HepG2 (cell line): ENCODE measurements around the gene EXOC1. TPM values are rescaled to one million over a fixed set of nuclear protein-coding genes. Genes with fewer than 3 reads are reported as not detected.

Source experiments
- ATAC-seq: fragments of 200-7000 bp; cut with Tn5 transposase; 3 replicates; pipeline ENCODE4 v1.9.1; 2020; ENCODE audit warnings: mild to moderate bottlenecking, moderate library complexity
- BruUV-seq: library from RNA; stranded (reverse); fragments of 400-500 nt; replicated peaks from 2 replicates; lab custom pipeline; 2021; lab: Mats Ljungman, UMichigan
- CTCF ChIA-PET: fragments of 300-600 bp; formaldehyde crosslinking; extraction: SDS; loops from one replicate; lab custom pipeline; 2021; ENCODE audit warnings: low total read pairs, inconsistent platforms, low intra/inter-chr PET ratio; lab: Yijun Ruan, JAX
- POLR2A ChIA-PET: fragments of 350-600 bp; sonication (Branson Sonifier 250); formaldehyde crosslinking; loops from one replicate; lab custom pipeline; 2020; ENCODE audit warnings: antibody characterized with exemption, inconsistent platforms; lab: Yijun Ruan, JAX
- DNase-seq: peaks from one replicate; pipeline ENCODE4 v3.0.0-alpha.2; 2015; ENCODE audit warnings: low spot score
- FAIRE-seq: peaks from 3 replicates; lab custom pipeline; 2011; peaks lifted over from hg19 to GRCh38; lab: Jason Lieb, UNC
- H2AFZ ChIP-seq: one replicate; pipeline ENCODE4 v1.6.1; 2011; ENCODE audit warnings: low read length, inconsistent platforms
- H3K27ac ChIP-seq: fragments of 300-600 bp; 3 replicates; pipeline ENCODE4 v1.8.0; 2011; ENCODE audit warnings: mixed run types, mild to moderate bottlenecking, mixed read lengths, low read length, inconsistent platforms; ENCODE audit not compliant: insufficient read depth; ENCODE audit errors: extremely low read length
- H3K27me3 ChIP-seq, 2 experiments: fragments of 200-600 bp in 1 of 2; 2 replicates in 1 of 2; 3 replicates in 1 of 2; pipeline versions ENCODE4 v1.6.0 to v1.8.0; 2011; ENCODE audit warnings: low read length in 2 of 2, mild to moderate bottlenecking in 2 of 2, moderate library complexity in 2 of 2, inconsistent platforms in 1 of 2; ENCODE audit not compliant: insufficient read depth in 2 of 2, control insufficient read depth in 1 of 2
- H3K36me3 ChIP-seq, 2 experiments: fragments of 200-600 bp in 1 of 2; replicated peaks in 1 of 2; 2 replicates in 1 of 2; 3 replicates in 1 of 2; pipeline versions ENCODE4 v1.5.1 to v1.8.0; 2011; ENCODE audit warnings: low read length in 2 of 2, inconsistent platforms in 1 of 2; ENCODE audit not compliant: insufficient read depth in 2 of 2, control insufficient read depth in 1 of 2
- H3K4me1 ChIP-seq: 2 replicates; pipeline ENCODE4 v1.5.1; 2012; ENCODE audit warnings: low read length, inconsistent platforms; ENCODE audit not compliant: insufficient read depth
- H3K4me2 ChIP-seq: 2 replicates; pipeline ENCODE4 v1.6.0; 2011; ENCODE audit warnings: low read depth, low read length, inconsistent platforms
- H3K4me3 ChIP-seq, 3 experiments: fragments of 200-600 bp in 1 of 3; sonication (generic), shearing (Covaris generic) in 1 of 3; replicated peaks in 1 of 3; 2 replicates each; pipeline ENCODE4 v1.5.1; 2011 to 2016; ENCODE audit warnings: low read length in 3 of 3, inconsistent platforms in 2 of 3, low read depth in 2 of 3, mild to moderate bottlenecking in 2 of 3, control low read depth in 1 of 3, mixed read lengths in 1 of 3; ENCODE audit not compliant: insufficient read depth in 1 of 3
- H3K79me2 ChIP-seq: one replicate; pipeline ENCODE4 v1.6.1; 2011; ENCODE audit warnings: low read length, inconsistent platforms; ENCODE audit not compliant: insufficient read depth
- H3K9ac ChIP-seq: 2 replicates; pipeline ENCODE4 v1.6.0; 2011; ENCODE audit warnings: mild to moderate bottlenecking, low read depth, low read length, inconsistent platforms; ENCODE audit not compliant: insufficient read depth
- H3K9me3 ChIP-seq: 2 replicates; pipeline ENCODE4 v1.5.1; 2012; ENCODE audit warnings: mild to moderate bottlenecking, low read length
- H4K20me1 ChIP-seq: 2 replicates; pipeline ENCODE4 v1.6.0; 2011; ENCODE audit warnings: inconsistent platforms, mild to moderate bottlenecking, low read length, moderate library complexity; ENCODE audit not compliant: insufficient read depth
- ARHGAP35 ChIP-seq: sonication (generic); formaldehyde crosslinking; IDR thresholded peaks from 2 replicates; pipeline ENCODE4 v1.9.0; 2022; ENCODE audit warnings: mild to moderate bottlenecking, inconsistent platforms, moderate library complexity, missing genetic modification reagents, borderline replicate concordance
- KLF15 ChIP-seq: sonication (generic); formaldehyde crosslinking; IDR thresholded peaks from 2 replicates; pipeline ENCODE4 v1.8.1; 2023; ENCODE audit warnings: borderline replicate concordance, mild to moderate bottlenecking, inconsistent platforms, missing genetic modification reagents, mixed read lengths
- LCORL ChIP-seq, 2 experiments: fragments of 450-650 bp in 1 of 2; sonication (generic) in 1 of 2; formaldehyde crosslinking in 1 of 2; IDR thresholded peaks; 2 replicates each; pipeline versions ENCODE4 v1.5.0 to v1.6.1; 2017 to 2020; ENCODE audit warnings: antibody characterized with exemption in 1 of 2, missing genetic modification reagents in 1 of 2
- PCBP1 ChIP-seq: fragments of 200-400 bp; formaldehyde crosslinking; IDR thresholded peaks from 2 replicates; pipeline ENCODE4 v1.6.1; 2017; ENCODE audit warnings: mild to moderate bottlenecking, low read depth, low read length, borderline replicate concordance
- TFDP1 ChIP-seq: IDR thresholded peaks from 2 replicates; pipeline ENCODE4 v1.6.1; 2016; ENCODE audit warnings: missing compliant biosample characterization, missing genetic modification reagents, borderline replicate concordance
- YEATS4 ChIP-seq: sonication (generic); formaldehyde crosslinking; IDR thresholded peaks from 2 replicates; pipeline ENCODE4 v1.4.0; 2020; ENCODE audit warnings: missing genetic modification reagents, borderline replicate concordance
- ZNF142 ChIP-seq: sonication (generic); formaldehyde crosslinking; IDR thresholded peaks from 2 replicates; pipeline ENCODE4 v1.4.0; 2020; ENCODE audit warnings: missing genetic modification reagents
- ZNF441 ChIP-seq: sonication (generic); formaldehyde crosslinking; IDR thresholded peaks from 2 replicates; pipeline ENCODE4 v1.7.0; 2021; ENCODE audit warnings: missing genetic modification reagents, borderline replicate concordance
- ZNF615 ChIP-seq: sonication (generic); formaldehyde crosslinking; IDR thresholded peaks from 2 replicates; pipeline ENCODE4 v1.5.0; 2020; ENCODE audit warnings: mild to moderate bottlenecking, missing genetic modification reagents, borderline replicate concordance
- ZNF790 ChIP-seq: sonication (generic); formaldehyde crosslinking; IDR thresholded peaks from 2 replicates; pipeline ENCODE4 v1.8.0; 2022; ENCODE audit warnings: missing genetic modification reagents, mild to moderate bottlenecking, borderline replicate concordance
- ZNF792 ChIP-seq: IDR thresholded peaks from 2 replicates; pipeline ENCODE4 v1.6.1; 2016
- WGBS: methylation state at CpG from one replicate; pipeline ENCODE4 v1.1.6; 2017; ENCODE audit warnings: low lambda C conversion rate; 5-methylcytosine and 5-hydroxymethylcytosine counted together
- in situ Hi-C: cut with HindIII; loops from 2 replicates; pipeline ENCODE4 v1.10.0; 2017; ENCODE audit warnings: low pct_unique_long_range_greater_than_20kb; ENCODE audit not compliant: extremely low pct_ligation_motif_present
- intact Hi-C: fragments of 100-400 bp; cut with micrococcal nuclease; formaldehyde crosslinking; loops from one replicate; pipeline ENCODE4 v1.10.0; 2022; ENCODE audit not compliant: unreplicated experiment
- polyA plus RNA-seq, 8 experiments: library from polyadenylated mRNA; depleted of rRNA in 3 of 8; stranded (reverse) in 7 of 8; unstranded in 1 of 8; fragments of >200 nt; fragmentation: Illumina TruSeq in 4 of 8; extraction: Trizol in 4 of 8; gene quantifications; 2 replicates each; pipeline versions ENCODE4 v1.2.1 to v1.2.3, GENCODE V29; 2011 to 2016; ENCODE audit warnings: low read depth in 4 of 8, missing spikeins in 1 of 8, mixed read lengths in 1 of 8; ENCODE audit not compliant: insufficient read depth in 1 of 8
- total RNA-seq, 5 experiments: library from RNA; depleted of rRNA; stranded (reverse); fragments of >200 nt; fragmentation: Illumina TruSeq; extraction: Trizol; gene quantifications; 2 replicates each; pipeline ENCODE4 v1.2.3, GENCODE V29; 2016; ENCODE audit warnings: low read depth in 1 of 5

Gene EXOC1
- total and polyA plus RNA-seq, 2 of the 13 experiments (the other 11 are each of a cell fraction or from before 2014, with no cell fraction given), result 9.1 to 18.4 TPM

GRCh38 chr4:55912249-55912648 lies 58.8 kb downstream of the EXOC1 start:
- Histone ChIP-seq H3K27ac (no peak overlapping the region), H2AFZ (no peak overlapping the region), H3K4me2 (no peak overlapping the region), H3K4me3 (no peak overlapping the region), H3K27me3 (no peaks in the 10 kb centered on the region), H3K36me3 (no peaks in the 10 kb centered on the region), H3K9ac (no peak overlapping the region), H3K9me3 (no peaks in the 10 kb centered on the region)
- FAIRE-seq, result no peak
- POLR2A ChIA-PET, result no interaction called here
- CTCF ChIA-PET, result no interaction called here
- WGBS, result 56% methylated on average over 6 of the region's 6 CpGs
- DNase-seq, result no peak
- TF ChIP-seq ARHGAP35 (CRISPR knock-in tag) (no peak), LCORL (IDR thresholded peaks at IDR 0.05) (peak; percentile 94), LCORL (CRISPR knock-in tag; IDR thresholded peaks at IDR 0.05) (no peak)
- TF ChIP-seq, all 625 proteins: peak for 1
- no TSS peak for BruUV-seq
- ATAC-seq, result no peak
- Histone ChIP-seq H3K4me1 (no peaks in the 10 kb centered on the region), H4K20me1 (no peaks in the 10 kb centered on the region), H3K79me2 (no peaks in the 10 kb centered on the region)
- intact Hi-C loops (no loop called here), in situ Hi-C loops (no loop called here)

DNA sequence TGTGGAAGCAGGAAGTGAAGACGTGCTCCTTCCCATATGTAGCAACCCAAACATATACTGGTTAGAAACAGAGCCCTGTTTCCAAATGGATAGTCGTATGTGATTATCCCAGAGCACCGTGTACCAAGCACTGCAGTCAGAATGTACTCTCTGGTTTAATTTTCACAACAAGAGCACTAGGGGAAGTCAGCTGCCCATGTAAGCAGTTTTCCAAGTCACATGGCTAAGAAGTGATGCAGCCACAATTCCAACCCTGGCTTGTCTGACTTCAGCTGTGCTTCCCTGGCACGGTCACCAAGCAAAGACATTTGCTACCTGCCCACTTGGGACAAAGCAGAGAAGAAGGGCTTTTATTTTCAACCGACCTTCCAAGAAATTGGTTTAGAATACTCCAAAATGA lies 67.1 kb downstream of the EXOC1 start:
- no peaks in the 10 kb centered on the region for H3K79me2 ChIP-seq
- H3K27ac ChIP-seq, result no peak overlapping the region
- intact Hi-C loops, result no loop called here
- no peak for TF ChIP-seq TFDP1 (CRISPR knock-in tag)
- TF ChIP-seq KLF15 (CRISPR knock-in tag), result no peak
- no peak for TF ChIP-seq YEATS4 (CRISPR knock-in tag)
- no peak for TF ChIP-seq ZNF790 (CRISPR knock-in tag)
- no peak for TF ChIP-seq ZNF142 (CRISPR knock-in tag)
- TF ChIP-seq ZNF441 (CRISPR knock-in tag), result no peak
- no peak for TF ChIP-seq ZNF615
- no peak for TF ChIP-seq PCBP1
- TF ChIP-seq ZNF792, result no peak
- TF ChIP-seq, all 625 proteins: peak for 0
- in situ Hi-C loops, result no loop called here
- Histone ChIP-seq H4K20me1 (no peaks in the 10 kb centered on the region), H2AFZ (no peak overlapping the region), H3K36me3 (no peaks in the 10 kb centered on the region), H3K9me3 (no peaks in the 10 kb centered on the region), H3K4me2 (no peak overlapping the region), H3K4me1 (no peaks in the 10 kb centered on the region), H3K9ac (no peak overlapping the region), H3K27me3 (no peaks in the 10 kb centered on the region), H3K4me3 (no peak overlapping the region)
- CTCF ChIA-PET, result no interaction called here
- ATAC-seq, result no peak
- no peak for FAIRE-seq
- BruUV-seq, result no TSS peak
- WGBS, result 52% methylated on average over 3 of the region's 5 CpGs
- POLR2A ChIA-PET, result no interaction called here
- DNase-seq, result no peak
